Ovary (tissue), 9 donors: ENCODE results near the gene WASF2. TPM values are rescaled to one million over a fixed set of nuclear protein-coding genes. Genes with fewer than 3 reads are reported as not detected.

Experiments
- DNase-seq, 5 donors: peaks; one replicate each; pipeline ENCODE4 v3.0.0-alpha.2; 2019 to 2020
- H3K27ac ChIP-seq, 2 donors: fragments of 200-600 bp; one replicate each; pipeline versions ENCODE4 v1.5.1 to v1.8.0; 2019 to 2022
- H3K27me3 ChIP-seq: fragments of 200-600 bp; one replicate; pipeline ENCODE4 v1.8.0; 2022
- H3K36me3 ChIP-seq: fragments of 200-600 bp; sonication (generic); one replicate; pipeline ENCODE4 v1.5.1; 2019
- H3K4me1 ChIP-seq: one replicate; pipeline ENCODE4 v1.8.1; 2013; ENCODE audit warnings: mild to moderate bottlenecking, moderate library complexity; ENCODE audit not compliant: insufficient read depth
- H3K4me3 ChIP-seq: fragments of 200-600 bp; sonication (generic); one replicate; pipeline ENCODE4 v1.5.1; 2017
- H3K9me3 ChIP-seq, 2 donors: fragments of 200-600 bp in 1 of 2; sonication (generic) in 1 of 2; one replicate each; pipeline versions ENCODE4 v1.5.1 to v1.8.1; 2013 to 2019; ENCODE audit warnings: mild to moderate bottlenecking in 1 of 2, moderate library complexity in 1 of 2
- CTCF ChIP-seq, 3 donors: fragments of 450-650 bp in 2 of 3; fragments of 200-600 bp in 1 of 3; IDR thresholded peaks; one replicate each; pipeline versions ENCODE4 v1.5.1 to v1.8.0; 2016 to 2022; ENCODE audit warnings: antibody characterized with exemption in 3 of 3, mild to moderate bottlenecking in 1 of 3
- EP300 ChIP-seq: sonication (generic); formaldehyde crosslinking; IDR thresholded peaks from one replicate; pipeline ENCODE4 v1.6.1; 2017; ENCODE audit warnings: antibody characterized with exemption
- POLR2A ChIP-seq: fragments of 450-650 bp; IDR thresholded peaks from one replicate; pipeline ENCODE4 v1.6.1; 2017; ENCODE audit warnings: antibody characterized with exemption, mild to moderate bottlenecking, moderate library complexity
- WGBS, 3 donors: extraction: QIAGEN DNeasy Blood & Tissue Kit in 1 of 3; methylation state at CpG; one replicate each; pipeline versions ENCODE4 v1.1.5 to v1.1.7; 2013 to 2017; 5-methylcytosine and 5-hydroxymethylcytosine counted together
- intact Hi-C, 4 donors: fragments of 100-400 bp; cut with DNase I; formaldehyde crosslinking; loops; one replicate each; pipeline versions ENCODE4 v1.11.0 to v1.15.1; 2022 to 2023
- polyA plus RNA-seq, 2 donors: library from polyadenylated mRNA; stranded (reverse); fragments of 200-250 nt in 1 of 2; fragments of 350-450 nt in 1 of 2; fragmentation: Illumina TruSeq in 1 of 2; extraction: RNeasy Lipid Tissue Mini Kit (QIAGEN cat#74804) in 1 of 2; gene quantifications; one replicate each; pipeline ENCODE4 v1.2.3, GENCODE V29; 2013 to 2014
- total RNA-seq, 7 donors: library from RNA; depleted of rRNA in 2 of 7; stranded (reverse); fragments of >200 nt in 2 of 7; fragmentation: NEBNext Ultra II Directional in 3 of 7; extraction: Animal tissue kit (Norgen Biotek cat#: 25700) in 3 of 7; gene quantifications; one replicate each; pipeline versions ENCODE4 v1.1.0 to v1.2.4, GENCODE V29; 2016 to 2023
- donor health status: DM: no; HTN: no; CAD: no; lungs with moderate emphysema.
- donor health status: DM: no; HTN: no; CAD: no.
- donor health status: Bipolar disorder and iron deficiency.
- donor health status: DM: yes; HTN: yes; CAD: no.
- donor health status: DM: no; HTN: no; CAD: no.
- donor health status: DM: yes; HTN: yes; CAD: no.

Gene WASF2
- total and polyA plus RNA-seq, 9 donors: 28.0 to 233 (median 153) TPM

- TF ChIP-seq EP300 (no peak), CTCF (IDR thresholded peaks at IDR 0.05) (no peak), POLR2A (no peak)
- intact Hi-C loops: loop anchor here (2.0 to 10.0 kb wide), 5 partner anchors 32 to 54 kb away; partner anchors contain the start of genes GPR3 (in 2 of the 4) and TMEM222 (in 1 of the 4)
- peaks cover 3% of the 10 kb centered on the region for H3K4me1 ChIP-seq
- H3K36me3 ChIP-seq: no peaks in the 10 kb centered on the region
- no peak overlapping the region for H3K4me3 ChIP-seq
- H3K9me3 ChIP-seq: no peaks in the 10 kb centered on the region
- no peaks in the 10 kb centered on the region for H3K27me3 ChIP-seq
- DNase-seq: no peak
- WGBS, 3 donors: 97 to 98% (median 97%) methylated on average over 5 of the region's 5 CpGs
- H3K27ac ChIP-seq: no peak overlapping the region
Observed at GRCh38 chr1:27358928-27359313, 131.0 kb downstream of the WASF2 start.

GRCh38 chr1:27358038-27358927, 131.7 kb downstream of the WASF2 start:
- Histone ChIP-seq H3K9me3 (no peaks in the 10 kb centered on the region), H3K36me3 (no peaks in the 10 kb centered on the region), H3K27me3 (no peaks in the 10 kb centered on the region), H3K4me1 (peaks cover 3% of the 10 kb centered on the region), H3K4me3 (no peak overlapping the region), H3K27ac (no peak overlapping the region)
- TF ChIP-seq POLR2A: no peak
- TF ChIP-seq EP300: no peak
- no peak for TF ChIP-seq CTCF (IDR thresholded peaks at IDR 0.05)
- intact Hi-C loops: loop anchor here (2.0 to 10.0 kb wide), 5 partner anchors 33 to 53 kb away; partner anchors contain the start of genes GPR3 (in 2 of the 4) and TMEM222 (in 1 of the 4)
- DNase-seq: no peak
- 92 to 98% (median 95%) methylated on average over 21 of the region's 21 CpGs for WGBS, 3 donors

GRCh38 chr1:27357281-27358037, 132.5 kb downstream of the WASF2 start:
- WGBS, 3 donors: 27 to 39% (median 38%) methylated on average over 37 to 40 of the region's 40 CpGs
- Histone ChIP-seq H3K4me1 (peaks cover 3% of the 10 kb centered on the region), H3K27ac (no peak overlapping the region), H3K4me3 (no peak overlapping the region), H3K36me3 (no peaks in the 10 kb centered on the region), H3K27me3 (no peaks in the 10 kb centered on the region), H3K9me3 (no peaks in the 10 kb centered on the region)
- DNase-seq: peak; percentile 65 to 83 (median 78)
- intact Hi-C loops: loop anchor here (2.0 to 10.0 kb wide), 5 partner anchors 33 to 53 kb away; partner anchors contain the start of genes GPR3 (in 2 of the 4) and TMEM222 (in 1 of the 4)
- no peak for TF ChIP-seq EP300
- peak; percentile 91 to 99 (median 95) for TF ChIP-seq CTCF (IDR thresholded peaks at IDR 0.05)
- TF ChIP-seq POLR2A: no peak

- no peaks in the 10 kb centered on the region for H3K9me3 ChIP-seq
- H3K36me3 ChIP-seq: no peaks in the 10 kb centered on the region
- no peak overlapping the region for H3K4me3 ChIP-seq
- H3K27ac ChIP-seq: no peak overlapping the region
- intact Hi-C loops: loop anchor here (5.0 to 10.0 kb wide), 4 partner anchors 34 to 52 kb away; partner anchors contain the start of genes GPR3 (in 2 of the 4) and TMEM222 (in 1 of the 4)
- WGBS, 3 donors: 76 to 85% (median 81%) methylated on average over 33 to 37 of the region's 37 CpGs
- no peaks in the 10 kb centered on the region for H3K27me3 ChIP-seq
- TF ChIP-seq POLR2A: no peak
- TF ChIP-seq CTCF (IDR thresholded peaks at IDR 0.05): no peak
- no peak for TF ChIP-seq EP300
- DNase-seq: peak in 2 of 5 donors; percentile 27 to 50
- H3K4me1 ChIP-seq: peaks cover 3% of the 10 kb centered on the region
Observed at GRCh38 chr1:27356619-27357280, 133.2 kb downstream of the WASF2 start.
